Occipital lobe (tissue), 2 donors: Measurements from ENCODE around the gene HLA-E. TPM values are rescaled to one million over a fixed set of nuclear protein-coding genes. Genes with fewer than 3 reads are reported as not detected.
"Not testable (repeated sequence)": the region's sequence is repeated elsewhere in the genome, so short reads cannot be mapped to it uniquely, and the experiment has no call there.

ENCODE experiments used
- DNase-seq: peaks from one replicate; lab custom pipeline; 2025; lab: John Stamatoyannopoulos, UW
- total RNA-seq: library from RNA; depleted of rRNA; stranded (reverse); fragments of >200 nt; gene quantifications from one replicate; pipeline ENCODE4 v1.2.3, GENCODE V29; 2014

The HLA-E gene
- 29.8 TPM for total RNA-seq

- DNase-seq = peak; percentile 83
Observed at GRCh38 chr6:30489081-30490025, at the start of gene HLA-E. Gene HLA-E, plus strand, starts transcription at chr6:30489509. Its CDS starts 23 bp downstream, at chr6:30489532.

DNA sequence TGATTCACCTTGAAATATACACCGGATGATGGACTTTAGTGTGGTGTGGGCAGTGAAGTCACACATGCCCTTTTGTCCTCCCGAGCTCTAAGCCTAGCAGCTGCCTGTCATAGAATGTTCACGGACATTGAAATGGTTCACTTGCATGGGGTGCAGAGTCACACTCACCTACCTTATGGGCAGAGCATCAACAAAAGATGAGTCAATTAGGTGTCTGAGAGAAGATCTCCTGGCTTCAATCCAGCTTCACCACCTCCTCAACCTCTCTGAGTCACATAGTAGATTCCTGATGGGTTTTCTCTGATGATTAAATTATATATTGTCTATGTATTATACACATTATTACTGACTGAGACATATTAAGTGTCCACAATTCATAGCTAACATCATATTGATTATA is 48.1 kb upstream of the HLA-E start:
- no peak for DNase-seq

DNA sequence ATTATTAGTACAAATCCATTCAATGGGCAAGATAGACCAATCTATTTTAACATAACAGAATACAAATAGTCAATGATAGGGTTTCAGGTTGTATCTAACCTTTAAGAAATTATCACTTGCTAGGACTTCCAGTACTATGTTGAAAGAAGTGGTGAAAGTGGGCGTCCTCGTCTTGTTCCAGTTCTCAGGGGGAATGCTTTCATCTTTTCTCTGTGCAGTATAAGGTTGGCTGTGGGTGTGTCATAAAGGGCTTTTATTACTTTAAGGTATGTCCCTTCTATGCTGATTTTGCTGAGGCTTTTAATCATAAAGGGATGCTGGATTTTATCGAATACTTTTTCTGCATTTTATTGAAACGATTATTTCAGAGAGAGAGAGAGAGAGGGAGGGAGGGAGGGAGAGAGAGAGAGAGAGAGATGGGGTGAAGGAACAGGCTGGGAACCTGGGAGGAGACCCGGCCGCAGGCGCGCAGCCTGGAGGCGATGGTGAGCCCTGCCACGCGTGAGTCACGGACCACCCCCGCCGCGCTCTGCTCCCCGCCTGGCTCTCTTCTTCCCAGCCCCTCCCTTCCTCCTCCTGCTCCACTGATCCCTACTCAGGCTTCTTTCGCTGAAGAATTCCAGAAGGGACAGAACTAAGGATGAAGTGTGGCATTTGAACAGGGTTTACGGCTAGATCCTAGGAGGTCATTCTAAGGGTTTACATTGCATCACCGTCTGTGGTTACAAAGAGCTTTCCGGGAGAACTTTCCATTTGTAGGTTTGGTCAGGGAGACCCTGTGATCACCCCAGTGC is 45.5 kb upstream of the HLA-E start:
- no peak for DNase-seq

- DNase-seq = no peak
Observed at GRCh38 chr6:30444451-30444742, 44.9 kb upstream of the HLA-E start.

DNA sequence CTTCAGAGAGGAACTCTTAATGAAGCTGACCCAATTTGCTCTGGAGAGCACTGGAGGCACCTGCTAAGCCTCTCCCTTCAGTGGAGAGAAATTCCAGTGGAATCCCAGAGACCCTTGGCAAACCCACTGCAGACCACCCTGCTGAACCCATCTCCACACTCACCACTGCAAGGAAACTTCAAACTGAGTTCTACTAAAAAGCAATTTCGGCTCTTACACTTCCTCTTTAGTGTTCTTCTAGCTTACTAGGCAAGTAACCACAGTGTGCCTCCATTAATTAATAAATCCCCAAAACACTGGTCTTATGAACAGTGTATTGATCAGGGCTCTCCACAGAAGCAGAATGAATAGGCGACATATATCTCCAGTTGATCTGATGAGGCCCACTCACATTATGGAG is 43.0 kb upstream of the HLA-E start:
- DNase-seq = no peak

GRCh38 chr6:30447237-30447636 is 42.1 kb upstream of the HLA-E start:
- DNase-seq = no peak

DNA sequence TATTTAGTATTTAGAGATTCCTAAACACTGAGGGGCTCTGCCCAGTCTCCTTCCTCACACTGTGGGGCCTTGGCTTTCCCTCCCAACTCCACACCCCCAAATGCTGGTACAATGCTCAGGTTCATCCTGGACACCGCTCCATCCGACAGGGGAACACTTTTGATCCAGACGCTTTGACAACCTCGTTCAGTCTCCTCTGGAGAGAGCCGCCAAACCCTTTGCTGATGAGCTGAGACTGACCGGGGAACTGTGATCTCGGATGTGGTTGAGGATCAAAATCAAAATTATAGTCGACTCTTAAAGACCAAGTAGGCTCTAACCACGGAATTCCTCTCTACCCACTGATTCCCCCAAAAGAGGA is 38.8 kb upstream of the HLA-E start:
- no peak for DNase-seq

- no peak for DNase-seq
Observed at GRCh38 chr6:30450909-30451841, 38.1 kb upstream of the HLA-E start.

- DNase-seq = no peak
Observed at GRCh38 chr6:30452736-30453507, 36.4 kb upstream of the HLA-E start.

GRCh38 chr6:30453508-30454116 is 35.7 kb upstream of the HLA-E start:
- DNase-seq = peak; percentile 44

- DNase-seq = no peak
Observed at GRCh38 chr6:30459145-30459544, 30.2 kb upstream of the HLA-E start.

DNA sequence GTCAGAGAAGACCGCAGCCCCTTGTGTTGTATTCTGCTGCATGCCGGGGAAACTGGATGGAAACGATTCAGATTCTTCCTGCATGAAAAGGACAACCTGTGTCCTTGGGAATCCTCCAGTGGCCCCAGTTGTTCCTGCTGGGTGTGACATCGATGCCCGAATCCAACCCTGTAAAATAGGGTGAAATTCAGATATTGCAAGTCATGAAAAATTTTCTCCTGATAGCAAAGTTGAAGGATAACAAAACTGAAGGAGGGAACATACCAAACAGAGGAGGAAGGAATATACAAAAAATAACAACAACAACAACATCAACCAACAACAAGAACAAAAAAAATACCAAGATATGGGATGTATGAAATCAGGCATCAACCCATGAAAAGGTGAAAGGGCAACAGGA is 28.3 kb upstream of the HLA-E start:
- no peak for DNase-seq

GRCh38 chr6:30462482-30462881 is 26.8 kb upstream of the HLA-E start:
- no peak for DNase-seq

DNA sequence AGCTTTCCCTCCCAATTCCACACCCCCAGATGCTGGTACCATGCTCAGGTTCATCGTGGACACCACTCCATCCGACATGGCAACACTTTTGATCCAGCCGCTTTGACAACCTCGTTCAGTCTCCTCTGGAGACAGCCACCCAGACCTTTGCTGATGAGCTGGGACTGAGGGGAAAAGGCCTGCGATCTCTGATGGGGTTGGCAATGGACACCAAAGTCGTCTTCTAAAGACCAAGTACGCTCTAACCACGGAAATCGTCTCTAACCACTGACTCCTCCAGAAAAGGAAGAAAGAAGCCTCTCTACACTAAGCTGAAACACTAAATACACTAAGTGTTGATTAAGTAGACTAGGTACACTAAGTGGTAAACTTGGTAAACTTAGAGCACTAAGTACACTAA is 26.1 kb upstream of the HLA-E start:
- no peak for DNase-seq

DNA sequence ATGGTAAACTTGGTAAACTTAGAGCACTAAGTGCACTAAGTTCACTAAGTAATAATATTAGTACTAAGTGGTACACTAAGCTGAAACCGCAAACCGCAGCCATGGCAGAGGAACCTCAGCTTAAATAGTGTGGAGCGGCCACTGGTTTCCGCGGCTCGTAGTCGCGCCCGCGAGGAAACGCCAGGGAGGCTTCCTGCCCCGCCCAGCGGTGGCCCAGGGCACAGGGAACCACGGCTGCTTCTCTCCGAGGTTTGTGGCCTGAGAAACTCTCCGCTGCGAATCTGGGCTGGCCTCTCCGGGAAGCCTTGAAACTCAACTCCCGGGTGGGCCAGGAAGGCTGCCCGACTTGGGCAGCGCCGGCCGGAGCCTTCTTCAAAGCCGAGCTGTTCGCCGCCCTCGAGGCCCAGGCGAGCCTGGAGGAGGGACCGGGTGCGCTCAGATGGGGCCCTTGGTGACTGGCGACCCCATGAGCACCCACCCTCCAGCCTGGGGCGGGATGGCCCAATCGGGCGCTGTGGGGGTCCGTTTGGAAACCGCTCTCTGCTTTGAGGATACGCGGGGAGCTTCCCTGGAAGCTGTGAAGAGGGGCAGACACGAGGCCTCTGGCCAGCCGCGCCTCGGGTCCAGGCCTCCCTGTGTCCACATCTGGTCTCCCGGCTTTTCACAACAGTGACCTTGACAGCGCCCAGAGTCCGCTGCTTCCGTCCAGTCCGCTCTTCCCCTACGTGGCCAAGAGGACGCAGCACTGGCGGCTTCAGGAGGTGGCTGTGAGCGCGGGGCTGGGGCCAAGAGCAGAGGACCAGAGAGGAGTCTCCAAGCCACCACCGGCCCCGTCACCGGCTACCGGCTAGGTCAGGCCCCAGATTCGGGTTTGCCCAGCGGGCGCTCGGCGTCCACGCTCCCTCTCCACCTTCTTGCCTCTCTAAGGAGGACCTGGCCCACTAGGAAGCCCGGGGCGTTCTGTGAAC is 25.4 kb upstream of the HLA-E start:
- no peak for DNase-seq

- no peak for DNase-seq
Observed at GRCh38 chr6:30465595-30466306, 23.6 kb upstream of the HLA-E start.

GRCh38 chr6:30470968-30471367 is 18.3 kb upstream of the HLA-E start:
- no peak for DNase-seq

GRCh38 chr6:30475116-30475515 is 14.2 kb upstream of the HLA-E start:
- not testable (repeated sequence) for DNase-seq
